NCI-H187 treated with DMSO at 0.1 percent for 48 hours (cell line): Measurements from ENCODE around the gene LDLRAD4.
"Not testable (repeated sequence)": the region's sequence is repeated elsewhere in the genome, so short reads cannot be mapped to it uniquely, and the experiment has no call there.

ENCODE experiments used
- DNase-seq: peaks from one replicate; lab custom pipeline; 2025; lab: John Stamatoyannopoulos, UW

The LDLRAD4 gene

GRCh38 chr18:13638719-13639595 lies 420.4 kb downstream of the LDLRAD4 start:
- no peak for DNase-seq

- no peak for DNase-seq
These were observed 421.8 kb downstream of the LDLRAD4 start for GRCh38 chr18:13640266-13640860.

GRCh38 chr18:13641551-13642439 lies 423.2 kb downstream of the LDLRAD4 start:
- DNase-seq, result no peak

- no peak for DNase-seq
These were observed 423.9 kb downstream of the LDLRAD4 start for GRCh38 chr18:13642440-13642827.

- DNase-seq, result no peak
These were observed 424.7 kb downstream of the LDLRAD4 start for GRCh38 chr18:13643261-13643751.

- no peak for DNase-seq
These were observed 426.5 kb downstream of the LDLRAD4 start for GRCh38 chr18:13645093-13645492.

GRCh38 chr18:13646633-13647032 lies 428.1 kb downstream of the LDLRAD4 start:
- DNase-seq, result no peak

- no peak for DNase-seq
These were observed 429.2 kb downstream of the LDLRAD4 start for GRCh38 chr18:13647761-13648160.

- no peak for DNase-seq
These were observed 431.1 kb downstream of the LDLRAD4 start for GRCh38 chr18:13649397-13650390.

GRCh38 chr18:13653746-13654433 lies 435.3 kb downstream of the LDLRAD4 start:
- DNase-seq, result peak; percentile 23

GRCh38 chr18:13657974-13658373 lies 439.4 kb downstream of the LDLRAD4 start:
- no peak for DNase-seq

- no peak for DNase-seq
These were observed 440.1 kb downstream of the LDLRAD4 start for GRCh38 chr18:13658436-13659204.

GRCh38 chr18:13660510-13660909 lies 441.9 kb downstream of the LDLRAD4 start:
- no peak for DNase-seq

- DNase-seq, result no peak
These were observed 442.7 kb downstream of the LDLRAD4 start for GRCh38 chr18:13661051-13661778.

- DNase-seq, result no peak
These were observed 443.3 kb downstream of the LDLRAD4 start for GRCh38 chr18:13661779-13662256.

- no peak for DNase-seq
These were observed 454.1 kb downstream of the LDLRAD4 start for GRCh38 chr18:13672657-13673056.

- no peak for DNase-seq
These were observed 457.9 kb downstream of the LDLRAD4 start for GRCh38 chr18:13676471-13676870.

GRCh38 chr18:13677350-13677749 lies 458.8 kb downstream of the LDLRAD4 start:
- DNase-seq, result not testable (repeated sequence)

GRCh38 chr18:13680612-13681011 lies 462.1 kb downstream of the LDLRAD4 start:
- no peak for DNase-seq
